GM04503 (cell line): ENCODE data around the gene GDNF.
"Not testable (repeated sequence)": the region's sequence is repeated elsewhere in the genome, so short reads cannot be mapped to it uniquely, and the experiment has no call there.

ENCODE experiments used
- DNase-seq: peaks from one replicate; pipeline ENCODE4 v3.0.0-alpha.2; 2012; ENCODE audit warnings: low read depth

GDNF gene

DNA sequence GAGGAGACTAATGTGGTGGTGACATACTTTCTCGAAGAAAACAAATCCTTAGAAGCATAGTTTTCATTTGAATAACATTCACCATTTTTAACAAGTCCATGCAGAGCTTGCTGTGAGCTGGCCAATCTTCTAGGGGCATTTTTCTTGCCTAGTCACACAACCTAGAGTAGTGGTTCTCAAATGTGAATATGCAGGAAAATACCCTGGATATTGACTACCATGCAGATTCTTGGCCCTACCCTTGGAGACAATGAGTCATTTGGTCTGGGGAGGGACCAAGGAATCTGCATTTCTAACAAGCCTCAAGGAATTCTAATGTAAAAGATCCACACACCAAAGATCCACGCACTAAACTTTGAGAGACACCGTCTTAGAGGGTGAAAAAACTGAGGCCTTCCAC, 23.5 kb downstream of the GDNF start:
- DNase-seq = no peak

DNA sequence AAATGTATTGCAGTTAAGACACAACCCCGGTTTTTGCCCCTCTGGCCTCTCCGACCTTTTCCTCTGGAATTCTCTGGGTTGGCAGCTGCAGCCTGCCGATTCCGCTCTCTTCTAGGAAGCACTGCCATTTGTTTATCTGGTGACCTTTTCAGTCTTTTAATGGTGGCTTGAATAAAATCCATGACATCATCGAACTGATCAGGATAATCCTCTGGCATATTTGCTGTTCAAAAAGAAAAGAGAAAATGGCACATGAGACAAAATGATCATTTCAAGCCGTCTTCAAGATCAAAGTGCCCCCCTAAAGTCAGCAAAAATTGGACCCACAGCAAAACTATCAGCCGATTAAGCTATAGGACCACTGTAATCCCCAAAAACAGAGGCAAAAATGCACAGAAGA, 23.9 kb downstream of the GDNF start:
- DNase-seq = no peak

DNA sequence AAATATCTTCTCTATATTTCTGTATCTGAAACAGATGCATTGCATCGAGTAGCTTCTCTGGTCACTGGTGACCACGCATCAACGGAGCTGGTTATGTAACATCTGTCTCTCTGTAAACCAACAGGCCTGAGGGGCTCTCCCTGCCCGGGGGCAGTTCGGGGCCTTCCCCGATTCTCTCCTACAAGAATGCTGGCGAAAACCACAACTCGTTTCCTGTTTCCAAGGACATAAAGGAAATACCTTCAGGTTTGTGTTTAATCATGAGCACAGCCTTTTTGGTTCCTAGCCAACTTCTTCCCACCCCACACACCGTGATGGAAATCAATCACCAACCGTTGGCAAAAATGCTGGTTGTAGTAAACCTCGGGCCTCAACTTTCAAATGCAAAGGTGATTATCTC, 25.1 kb downstream of the GDNF start:
- DNase-seq = no peak

DNA sequence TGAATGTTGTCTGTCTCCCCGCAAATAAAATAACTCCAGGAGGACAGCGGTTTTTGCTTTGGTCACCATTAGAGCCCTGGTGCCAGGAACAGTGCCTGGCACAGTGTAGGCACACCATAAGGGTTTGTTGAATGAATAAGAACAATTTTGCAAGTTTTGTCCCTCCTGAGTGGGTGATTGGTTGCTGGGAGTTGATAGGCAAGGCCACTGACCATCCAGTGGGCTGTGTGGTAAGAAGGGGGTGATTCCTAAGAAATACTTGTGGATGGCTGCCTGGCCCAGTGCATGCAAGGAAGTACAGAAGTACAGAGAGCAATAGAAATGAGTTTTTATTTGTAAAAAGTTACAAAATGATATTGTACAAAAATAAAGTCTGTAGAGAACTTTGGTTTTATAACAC, 27.5 kb downstream of the GDNF start:
- no peak for DNase-seq

DNA sequence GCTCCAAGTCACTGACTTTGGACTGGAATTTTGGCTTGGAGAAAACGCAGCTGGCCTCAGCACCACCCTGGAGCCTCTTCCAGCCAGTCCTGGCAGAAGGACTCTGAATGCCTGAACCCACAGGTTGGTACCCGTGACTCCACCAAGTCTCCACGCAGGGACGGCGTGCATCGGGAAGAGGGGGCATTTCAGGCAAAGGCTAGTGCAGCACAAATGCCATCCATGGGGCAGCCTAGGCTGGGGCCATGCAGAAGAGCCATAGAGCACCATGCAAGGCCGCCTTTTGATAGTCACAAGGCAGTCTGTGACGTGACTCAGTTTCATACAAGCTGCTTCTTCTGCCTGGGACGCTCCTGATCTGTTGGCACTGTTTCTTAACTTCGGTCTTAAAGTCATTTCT, 28.0 kb downstream of the GDNF start:
- no peak for DNase-seq

DNA sequence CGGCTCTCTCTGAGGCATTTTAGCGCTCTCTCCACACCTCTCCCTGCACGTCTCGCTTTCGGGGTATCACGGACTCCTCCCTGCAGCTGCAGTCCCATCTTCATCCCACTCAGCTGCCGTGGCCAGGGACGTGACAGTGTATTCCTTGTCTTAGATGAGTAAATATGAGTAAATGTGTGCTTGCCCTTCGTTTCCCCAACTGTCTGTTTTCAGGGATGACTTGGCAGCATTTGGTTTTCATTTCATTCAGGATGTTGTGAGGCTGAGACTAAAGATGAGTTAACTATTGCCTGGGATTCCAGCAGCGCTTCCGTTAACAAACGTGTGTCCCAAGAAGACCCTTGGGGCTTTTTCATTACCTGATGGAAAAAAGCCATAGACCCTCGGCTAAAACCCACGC, 29.5 kb downstream of the GDNF start:
- DNase-seq = no peak

DNA sequence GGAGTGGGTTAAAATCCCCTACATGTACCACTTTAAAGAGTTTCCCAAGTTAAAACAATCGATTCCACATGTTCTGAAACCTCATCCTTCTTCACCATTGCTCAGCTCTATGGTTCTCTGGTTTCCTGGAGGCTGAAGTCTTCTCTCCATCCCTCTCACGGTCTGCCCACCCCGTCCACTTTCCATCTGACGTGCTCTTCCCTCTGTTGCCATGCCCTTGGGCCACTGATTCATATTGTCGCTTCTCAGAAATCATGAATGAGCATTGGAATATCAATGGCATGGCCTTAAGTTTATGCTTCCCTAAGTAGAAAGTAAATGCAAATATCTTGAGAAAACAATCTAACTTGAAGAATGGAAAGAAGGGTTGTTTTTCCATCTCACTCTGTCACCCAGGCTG, 30.9 kb downstream of the GDNF start:
- DNase-seq = no peak

DNA sequence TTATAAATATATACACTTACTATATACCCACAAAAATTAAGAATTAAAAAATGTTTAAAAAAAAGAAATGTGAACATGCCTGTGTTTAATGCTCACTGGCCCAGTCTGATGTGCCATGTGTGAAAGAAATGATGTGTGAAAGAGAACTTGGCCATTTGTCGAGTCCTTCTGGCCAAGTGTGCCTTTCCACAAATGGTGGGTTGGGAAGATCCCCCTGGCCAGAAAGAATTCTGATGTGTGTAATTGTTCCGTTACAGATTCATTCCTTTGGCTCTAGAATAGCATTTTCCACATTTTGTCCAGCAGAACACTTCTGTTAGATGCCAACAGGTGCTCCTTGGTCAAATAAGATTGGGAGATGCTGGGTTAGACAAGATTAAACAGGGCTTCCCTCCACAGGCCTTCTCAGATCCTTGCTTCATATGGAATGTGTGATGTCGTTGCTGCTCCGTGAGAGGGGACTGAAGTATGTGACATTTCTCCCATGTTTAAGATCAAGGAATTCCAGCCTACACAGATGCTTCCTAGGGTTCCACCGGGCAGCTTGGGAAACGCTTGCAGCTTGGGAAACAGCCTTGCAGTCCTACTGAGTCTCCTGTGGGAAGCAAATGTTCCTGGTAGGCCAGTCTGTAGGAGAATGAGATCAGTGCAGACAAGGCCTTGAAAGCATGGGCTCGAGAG, 32.1 kb downstream of the GDNF start:
- DNase-seq = no peak

DNA sequence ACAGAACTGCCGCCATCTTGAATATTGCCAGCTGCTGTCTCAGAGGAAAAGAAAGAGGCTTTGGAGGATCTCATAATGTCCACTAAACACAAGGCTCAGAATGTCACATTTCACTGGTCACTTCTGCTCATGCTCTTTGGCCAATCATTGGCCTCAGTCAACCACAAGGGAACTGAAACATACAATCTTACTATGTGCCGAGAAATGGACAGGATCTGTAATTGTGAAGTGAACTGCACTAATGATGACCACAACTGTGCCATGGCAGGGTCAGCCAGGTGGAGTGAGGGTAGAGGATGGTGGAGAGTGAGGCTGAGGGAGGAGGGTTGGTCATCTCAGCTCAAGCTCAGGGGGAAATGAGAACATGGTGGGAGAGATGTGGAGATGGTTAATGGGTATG, 32.8 kb downstream of the GDNF start:
- DNase-seq = no peak

DNA sequence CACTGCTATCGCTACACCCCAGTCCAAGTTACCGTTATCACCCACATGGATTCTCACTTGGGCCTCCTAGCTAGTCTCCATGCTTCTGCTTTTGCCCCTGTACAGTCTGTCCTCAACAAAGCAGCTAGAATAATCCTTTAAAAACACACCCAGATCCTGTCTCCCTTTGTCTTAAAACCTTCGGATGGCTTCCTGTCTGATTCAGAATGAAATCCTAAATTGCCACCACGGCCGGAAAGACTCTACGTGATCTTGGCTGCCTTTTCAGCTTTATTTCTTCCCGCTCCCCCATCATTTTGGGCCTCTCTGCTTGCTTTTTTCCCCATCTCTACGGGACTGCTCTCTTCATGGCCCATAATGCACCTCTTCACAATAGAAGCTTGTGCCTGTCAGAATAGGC, 33.4 kb downstream of the GDNF start:
- no peak for DNase-seq

DNA sequence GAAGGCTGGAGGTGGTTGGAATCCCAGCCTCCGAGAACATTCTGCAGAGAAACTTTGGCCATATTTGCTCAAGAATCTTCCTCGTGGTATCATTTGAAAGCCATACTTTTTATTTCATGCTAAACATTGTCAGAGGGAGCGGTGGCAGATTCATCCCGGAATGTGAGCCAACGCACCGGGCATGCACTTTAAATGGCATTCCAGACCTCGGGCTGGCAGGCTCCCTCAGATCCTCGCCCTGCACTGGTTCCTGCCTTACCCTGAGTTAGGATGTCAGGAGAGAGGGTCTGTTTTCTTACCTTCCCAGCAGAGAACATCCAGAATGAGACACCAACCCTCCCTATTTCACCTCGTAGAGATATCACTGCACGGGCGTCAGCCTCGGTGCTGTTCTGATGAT, 33.8 kb downstream of the GDNF start:
- no peak for DNase-seq

DNA sequence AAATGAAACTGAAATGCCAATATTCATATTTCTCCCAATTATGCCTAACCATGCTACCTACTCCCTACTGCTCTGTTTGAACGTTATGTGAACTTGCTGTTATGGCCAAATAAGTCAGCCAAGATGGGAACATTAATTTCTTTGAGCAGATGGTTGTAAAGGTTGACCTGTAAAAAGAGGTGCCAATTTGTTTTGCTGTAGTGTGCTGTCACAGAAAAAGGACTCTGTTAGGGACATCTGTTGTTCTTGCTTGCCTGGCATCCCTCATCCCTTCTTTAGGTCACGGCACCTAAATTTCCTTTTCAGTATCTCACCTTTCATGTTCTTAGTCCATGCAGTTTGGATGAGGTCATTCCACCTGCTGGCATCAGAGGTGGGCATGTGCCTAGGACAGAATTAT, 35.4 kb downstream of the GDNF start:
- no peak for DNase-seq

DNA sequence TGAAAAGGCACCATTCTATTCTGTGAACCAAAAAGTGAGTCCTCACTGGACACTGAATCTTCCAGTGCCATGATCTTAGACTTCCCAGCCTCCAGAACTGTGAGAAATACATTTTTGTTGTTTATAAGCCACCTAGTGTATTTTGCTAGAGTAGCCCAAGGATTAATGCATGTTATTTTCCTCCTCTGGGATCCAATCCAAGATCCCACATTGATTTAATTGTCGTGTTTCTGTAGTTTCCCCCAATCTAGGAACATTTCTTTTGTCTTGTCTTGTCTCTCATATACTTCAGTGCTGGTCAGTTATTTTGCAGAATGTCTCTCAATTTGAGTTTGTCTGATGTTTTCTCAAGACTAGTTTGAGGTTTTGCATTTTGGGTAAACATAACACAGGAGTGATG, 36.4 kb downstream of the GDNF start:
- no peak for DNase-seq

DNA sequence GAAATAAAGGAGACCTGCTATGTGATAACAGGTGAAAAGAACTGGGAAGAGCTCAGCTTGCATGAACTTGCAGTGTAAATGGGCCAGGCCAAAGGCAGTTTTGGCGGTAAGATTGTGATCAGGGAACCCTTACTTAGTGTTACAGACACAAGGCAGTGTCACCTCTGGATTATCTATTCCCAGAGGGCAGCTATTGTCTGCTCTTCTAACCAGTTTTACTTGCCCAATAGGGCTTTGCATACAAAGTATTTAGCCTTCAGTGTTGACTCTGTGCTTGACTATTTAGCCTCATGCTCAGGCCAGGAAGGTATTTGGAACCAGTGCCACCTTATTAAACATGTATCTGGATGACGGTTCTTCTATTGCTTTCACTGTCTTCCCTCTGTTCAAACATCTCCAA, 38.3 kb downstream of the GDNF start:
- DNase-seq = no peak

DNA sequence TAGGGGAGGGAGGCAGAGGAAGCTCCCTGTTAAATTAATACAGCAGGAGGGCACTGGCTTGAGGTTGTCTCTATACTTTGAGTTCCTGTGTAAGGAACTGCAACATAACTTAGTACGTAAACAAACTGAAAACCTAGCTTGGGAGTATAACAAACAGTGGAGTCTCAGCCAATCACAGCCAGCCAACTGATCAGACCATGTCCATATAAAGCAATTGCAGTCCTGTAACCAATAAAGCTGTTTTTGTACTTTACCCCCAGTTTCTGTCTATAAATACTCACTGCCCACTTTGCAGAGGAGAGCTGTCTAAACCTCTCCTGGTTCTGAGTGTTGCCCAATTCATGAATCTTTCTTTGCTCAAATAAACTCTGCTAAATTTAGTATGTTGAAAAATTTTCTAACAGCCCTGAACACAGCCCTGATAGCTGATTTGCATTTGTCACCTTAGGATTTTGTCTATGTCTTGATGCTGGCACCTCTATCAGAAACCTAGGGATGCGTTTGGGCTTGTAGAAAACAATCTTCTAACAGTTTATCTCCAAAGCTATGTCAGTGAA, 39.9 kb downstream of the GDNF start:
- DNase-seq = no peak

DNA sequence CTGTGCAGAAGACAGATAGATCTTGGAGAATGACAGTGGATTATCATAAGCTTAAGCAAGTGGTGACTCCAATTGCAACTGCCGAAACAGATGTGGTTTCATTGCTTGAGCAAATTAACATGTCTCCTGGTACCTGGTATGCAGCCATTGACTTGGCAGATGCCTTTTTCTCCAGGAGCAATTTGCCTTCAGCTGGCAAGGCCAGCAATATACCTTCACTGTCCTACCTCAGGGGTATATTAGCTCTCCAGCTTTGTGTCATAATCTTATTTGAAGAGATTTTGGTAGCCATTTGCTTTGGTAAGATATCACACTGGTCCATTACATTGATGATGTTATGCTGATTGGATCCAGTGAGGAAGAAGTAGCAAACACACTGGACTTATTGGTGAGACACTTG, 43.4 kb downstream of the GDNF start:
- not testable (repeated sequence) for DNase-seq

DNA sequence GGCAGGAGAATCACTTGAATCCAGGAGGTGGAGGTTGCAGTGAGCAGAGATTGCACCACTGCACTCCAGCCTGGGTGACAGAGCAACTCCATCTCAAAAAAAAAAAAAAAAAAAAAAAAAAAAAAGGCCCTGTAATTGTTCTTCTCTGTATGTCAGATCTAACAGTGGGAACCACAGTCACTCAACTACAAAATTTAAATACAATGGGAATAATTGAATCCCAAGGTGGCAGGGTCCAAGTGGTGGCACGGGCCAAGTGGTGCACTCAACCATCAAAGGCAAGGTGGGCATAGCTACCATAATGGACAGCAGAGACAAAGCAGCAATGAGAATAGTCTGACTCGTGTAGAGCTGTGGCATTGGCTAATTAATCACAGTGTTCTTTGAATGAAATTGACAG, 44.5 kb downstream of the GDNF start:
- not testable (repeated sequence) for DNase-seq

DNA sequence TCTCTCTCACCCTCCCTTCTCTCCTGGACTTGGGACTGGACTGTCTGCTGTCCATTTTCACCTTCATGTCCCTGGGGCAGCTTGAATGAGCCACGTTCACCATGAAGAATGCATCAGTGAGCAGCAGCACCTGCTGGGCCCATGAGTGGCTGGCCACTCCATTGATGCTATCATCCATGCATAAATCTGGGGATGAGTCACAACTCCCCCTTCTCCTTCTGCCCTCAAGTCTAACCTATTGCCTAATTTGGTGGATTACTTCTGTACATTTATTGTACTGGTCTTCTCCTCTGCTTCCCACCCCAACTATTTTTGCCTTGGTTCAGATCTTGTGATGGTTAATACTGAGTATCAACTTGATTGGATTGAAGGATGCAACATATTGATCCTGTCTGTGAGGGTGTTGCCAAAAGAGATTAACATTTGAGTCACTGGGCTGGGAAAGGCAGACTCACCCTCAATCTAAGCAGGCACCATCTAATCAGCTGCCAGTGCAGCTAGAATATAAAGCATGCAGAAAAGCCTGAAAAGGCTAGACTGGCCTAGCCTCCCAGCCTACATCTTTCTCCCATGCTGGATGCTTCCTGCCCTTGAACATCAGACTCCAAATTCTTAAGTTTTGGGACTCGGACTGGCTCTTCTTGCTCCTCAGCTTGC, 46.7 kb downstream of the GDNF start:
- DNase-seq = no peak

DNA sequence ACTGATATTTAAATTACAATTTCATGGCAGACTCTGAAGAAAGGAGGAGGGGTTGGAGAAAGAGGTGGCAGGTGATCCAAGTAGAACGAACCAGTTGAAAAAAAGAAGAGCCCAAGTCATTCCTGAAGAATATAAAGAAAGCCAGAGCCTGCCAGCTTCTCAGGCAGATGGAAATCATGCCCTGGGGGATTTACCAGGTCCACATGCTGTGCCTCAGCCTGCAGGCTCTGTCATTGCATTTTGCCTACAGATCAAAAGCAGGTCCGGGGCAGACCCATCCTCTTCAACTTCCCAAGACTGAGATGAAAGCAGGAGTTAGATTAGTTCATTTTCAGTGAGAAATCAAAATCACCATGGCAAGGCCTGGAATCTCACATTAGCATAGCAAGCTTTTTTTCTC, 48.5 kb downstream of the GDNF start:
- DNase-seq = no peak

DNA sequence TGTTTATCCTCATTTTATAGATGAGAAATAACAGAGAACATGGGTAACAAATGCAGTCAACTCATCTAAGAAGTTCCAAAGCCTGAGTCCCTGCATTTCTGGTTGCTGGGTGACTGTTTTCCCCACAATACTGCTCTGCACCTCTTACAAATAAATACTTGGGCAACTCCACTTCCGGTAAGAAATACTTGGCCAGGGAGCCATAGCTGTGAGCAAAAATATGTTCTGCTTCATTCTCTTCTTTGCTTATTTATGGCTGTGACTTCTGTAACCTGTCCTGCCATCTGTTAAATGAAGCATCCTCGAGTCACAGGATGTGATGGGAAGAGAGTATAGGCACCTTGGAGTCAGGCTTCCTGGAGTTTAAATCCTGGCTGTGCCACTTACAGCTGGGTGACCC, 49.9 kb downstream of the GDNF start:
- DNase-seq = peak; percentile 71

DNA sequence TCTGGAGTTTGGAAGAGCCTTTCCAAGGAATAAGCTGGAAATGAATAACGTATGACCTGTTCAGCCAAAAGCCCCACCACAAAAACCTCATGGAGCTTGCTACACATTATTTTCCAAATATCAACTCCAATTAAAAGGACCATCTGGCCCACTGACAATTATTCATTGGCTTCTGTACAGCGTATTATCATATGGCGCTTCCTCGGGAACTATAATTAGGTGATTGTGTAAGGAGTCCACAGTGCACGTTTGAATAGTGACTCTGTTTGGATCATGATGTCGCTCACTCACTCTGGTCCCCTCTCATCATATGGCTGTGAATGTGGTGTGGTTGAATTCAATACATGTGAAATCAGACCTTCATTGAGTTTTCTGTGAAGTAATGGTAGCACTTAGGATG, 52.1 kb downstream of the GDNF start:
- no peak for DNase-seq

DNA sequence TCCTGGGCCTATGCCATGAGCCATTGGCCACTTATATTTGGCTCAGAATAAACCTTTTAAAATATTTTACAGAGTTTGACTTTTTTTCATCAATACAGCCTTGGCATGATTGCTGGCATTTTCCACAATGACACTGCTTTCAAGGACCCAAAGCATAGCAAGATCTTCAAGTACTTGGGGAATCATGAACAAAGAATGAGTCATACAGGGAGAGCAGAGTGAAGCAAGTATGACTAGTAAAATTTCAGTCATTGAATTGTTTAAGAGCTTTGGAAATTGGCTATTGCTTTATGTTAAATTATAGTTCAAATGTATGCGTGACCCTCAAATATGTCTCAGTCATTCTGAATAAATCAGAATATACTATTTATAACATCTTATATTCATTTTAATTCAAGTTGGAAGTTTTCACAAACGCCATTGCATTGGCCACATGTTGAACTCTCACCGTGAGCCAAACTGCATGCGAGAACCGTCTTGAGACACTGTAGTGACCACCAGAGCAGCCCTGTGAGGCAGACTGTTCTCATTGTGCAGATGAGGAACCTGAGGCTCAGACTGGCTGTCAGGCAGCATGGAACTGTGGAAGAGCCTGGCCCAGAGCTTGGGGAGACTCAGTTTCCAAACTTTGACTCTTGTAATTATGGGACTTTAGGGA, 52.9 kb downstream of the GDNF start:
- DNase-seq = peak; percentile 58

DNA sequence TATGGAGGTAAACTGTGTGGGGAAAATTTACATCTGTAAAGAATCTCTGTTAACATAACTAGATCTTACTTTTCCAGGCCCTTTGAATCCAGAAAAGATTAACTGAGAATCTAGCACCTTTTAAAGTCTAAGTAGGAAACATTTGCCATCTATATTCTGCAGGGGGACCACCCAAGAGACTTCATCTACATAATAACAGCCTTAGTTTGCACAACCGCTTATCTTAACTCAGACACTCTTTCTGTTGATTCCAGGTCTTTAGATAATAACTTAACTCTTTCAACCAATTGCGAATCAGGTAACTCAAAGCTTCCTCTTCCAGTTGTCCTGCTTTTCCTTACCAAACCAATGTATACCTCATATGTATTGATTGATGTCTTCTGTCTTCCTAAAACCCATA, 53.4 kb downstream of the GDNF start:
- DNase-seq = no peak
